Upper lobe of left lung (tissue), 4 donors: ENCODE data around the gene LRRC56.

Experiments
- CTCF ChIP-seq, 6 experiments: fragments of 450-650 bp in 4 of 6; fragments of 200-600 bp in 2 of 6; sonication (generic) in 2 of 6; IDR thresholded peaks; one replicate each; pipeline ENCODE4 v1.5.1; 2016 to 2019; ENCODE audit warnings: antibody characterized with exemption in 6 of 6
- EP300 ChIP-seq, 4 donors: sonication (generic); formaldehyde crosslinking; IDR thresholded peaks; one replicate each; pipeline ENCODE4 v1.5.1; 2017; ENCODE audit warnings: antibody characterized with exemption in 4 of 4, control low read depth in 2 of 4
- POLR2A ChIP-seq, 4 donors: fragments of 450-650 bp; IDR thresholded peaks; one replicate each; pipeline ENCODE4 v1.5.1; 2016 to 2017; ENCODE audit warnings: antibody characterized with exemption in 4 of 4, mild to moderate bottlenecking in 2 of 4
- POLR2AphosphoS5 ChIP-seq, 2 donors: sonication (generic); formaldehyde crosslinking; IDR thresholded peaks; one replicate each; pipeline ENCODE4 v1.5.1; 2017; ENCODE audit warnings: antibody characterized with exemption in 2 of 2

GRCh38 chr11:497565-498296 is 39.6 kb upstream of the LRRC56 start:
- no peak for TF ChIP-seq CTCF (IDR thresholded peaks at IDR 0.05)
- no peak for TF ChIP-seq EP300 (IDR thresholded peaks at IDR 0.05)
- no peak for TF ChIP-seq POLR2AphosphoS5 (IDR thresholded peaks at IDR 0.05)
- no peak for TF ChIP-seq POLR2A (IDR thresholded peaks at IDR 0.05)
